SU-DHL-6 (cell line): Measurements from ENCODE around the gene MST1.

ENCODE experiments used
- EZH2phosphoT487 ChIP-seq: fragments of 200-600 bp; sonication (generic), shearing (Covaris generic); conservative IDR thresholded peaks from 2 replicates; pipeline ENCODE4 v1.6.1; 2018; ENCODE audit warnings: mild to moderate bottlenecking, antibody characterized with exemption, low read length, moderate library complexity, mixed read lengths
- TF ChIP-seq, protein P1 (sequence below): fragments of 200-600 bp; sonication (generic); IDR thresholded peaks from one replicate; pipeline ENCODE4 v1.5.1; 2017; ENCODE audit warnings: antibody characterized with exemption, mild to moderate bottlenecking, low read length, moderate library complexity; ENCODE audit not compliant: insufficient read depth, poor library complexity, severe bottlenecking

DNA sequence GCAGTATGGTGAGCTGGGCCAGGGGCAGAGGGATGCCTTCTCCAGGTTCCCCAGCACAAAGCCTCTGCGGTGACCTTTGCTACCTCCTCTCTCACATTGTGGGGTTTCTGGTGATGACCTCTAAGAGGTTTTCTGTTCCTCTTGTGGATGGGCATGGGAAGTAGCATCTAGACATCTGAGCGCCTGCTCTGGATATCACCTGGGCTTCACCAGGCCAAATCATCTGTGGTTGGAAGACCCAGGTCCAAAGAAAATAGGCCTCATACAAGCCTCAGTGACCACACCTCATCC, 8.1 kb downstream of the MST1 start:
- TF ChIP-seq, protein P1, sequence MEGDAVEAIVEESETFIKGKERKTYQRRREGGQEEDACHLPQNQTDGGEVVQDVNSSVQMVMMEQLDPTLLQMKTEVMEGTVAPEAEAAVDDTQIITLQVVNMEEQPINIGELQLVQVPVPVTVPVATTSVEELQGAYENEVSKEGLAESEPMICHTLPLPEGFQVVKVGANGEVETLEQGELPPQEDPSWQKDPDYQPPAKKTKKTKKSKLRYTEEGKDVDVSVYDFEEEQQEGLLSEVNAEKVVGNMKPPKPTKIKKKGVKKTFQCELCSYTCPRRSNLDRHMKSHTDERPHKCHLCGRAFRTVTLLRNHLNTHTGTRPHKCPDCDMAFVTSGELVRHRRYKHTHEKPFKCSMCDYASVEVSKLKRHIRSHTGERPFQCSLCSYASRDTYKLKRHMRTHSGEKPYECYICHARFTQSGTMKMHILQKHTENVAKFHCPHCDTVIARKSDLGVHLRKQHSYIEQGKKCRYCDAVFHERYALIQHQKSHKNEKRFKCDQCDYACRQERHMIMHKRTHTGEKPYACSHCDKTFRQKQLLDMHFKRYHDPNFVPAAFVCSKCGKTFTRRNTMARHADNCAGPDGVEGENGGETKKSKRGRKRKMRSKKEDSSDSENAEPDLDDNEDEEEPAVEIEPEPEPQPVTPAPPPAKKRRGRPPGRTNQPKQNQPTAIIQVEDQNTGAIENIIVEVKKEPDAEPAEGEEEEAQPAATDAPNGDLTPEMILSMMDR = no peak
- no peak for TF ChIP-seq EZH2phosphoT487
